ENCODE results near the gene TAF4. TPM values are rescaled to one million over a fixed set of nuclear protein-coding genes. Genes with fewer than 3 reads are reported as not detected.

TAF4 gene
- total RNA-seq, 3 donors from 2014 or later: 11.1 to 13.0 (median 12.7) TPM

DNA sequence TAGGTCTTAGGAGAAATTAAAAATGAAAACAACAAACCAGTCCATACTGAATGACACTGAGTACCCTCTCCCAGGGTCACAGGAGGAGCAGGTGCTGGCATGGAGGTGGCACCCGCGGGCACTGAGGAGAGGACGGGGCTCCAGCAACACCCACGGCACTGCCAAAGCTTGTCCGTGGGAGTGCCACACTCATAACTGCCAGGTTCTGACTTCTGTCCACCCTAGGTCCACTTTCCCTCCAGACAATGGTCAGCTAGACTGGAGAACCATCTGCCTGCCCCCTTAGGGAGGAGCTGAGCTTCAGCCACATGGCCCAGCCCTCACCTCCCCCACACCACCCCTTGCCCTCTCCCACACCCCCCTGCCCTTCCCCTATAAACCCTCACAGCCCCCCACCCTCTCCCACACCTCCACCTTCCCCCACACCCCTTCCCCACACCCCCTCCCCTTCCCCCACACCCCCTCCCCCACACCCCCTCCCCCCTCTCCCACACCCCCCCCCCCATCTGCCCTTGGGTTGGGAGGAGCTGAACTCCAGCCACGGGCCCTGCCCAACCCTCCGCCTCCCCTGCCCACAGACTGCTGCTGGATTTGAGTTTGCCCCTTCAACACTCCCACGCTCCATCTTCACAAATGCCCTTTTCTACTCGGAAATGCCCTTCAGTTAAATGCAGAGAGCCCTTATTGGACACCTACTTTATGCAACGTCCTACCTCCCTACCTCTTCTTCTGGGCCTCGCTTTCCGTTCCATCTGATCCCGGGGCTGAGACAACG, 129.6 kb downstream of the TAF4 start:
- Histone ChIP-seq H3K9me3 (no peaks in the 10 kb centered on the region), H3K4me1 (no peaks in the 10 kb centered on the region), H3K27ac (no peak overlapping the region), H3K4me3 (no peak overlapping the region), H3K36me3 (no peaks in the 10 kb centered on the region), H3K27me3 (no peaks in the 10 kb centered on the region)
- TF ChIP-seq POLR2A (IDR thresholded peaks at IDR 0.05) (no peak), POLR2AphosphoS5 (IDR thresholded peaks at IDR 0.05) (no peak)
- TF ChIP-seq, protein P1, sequence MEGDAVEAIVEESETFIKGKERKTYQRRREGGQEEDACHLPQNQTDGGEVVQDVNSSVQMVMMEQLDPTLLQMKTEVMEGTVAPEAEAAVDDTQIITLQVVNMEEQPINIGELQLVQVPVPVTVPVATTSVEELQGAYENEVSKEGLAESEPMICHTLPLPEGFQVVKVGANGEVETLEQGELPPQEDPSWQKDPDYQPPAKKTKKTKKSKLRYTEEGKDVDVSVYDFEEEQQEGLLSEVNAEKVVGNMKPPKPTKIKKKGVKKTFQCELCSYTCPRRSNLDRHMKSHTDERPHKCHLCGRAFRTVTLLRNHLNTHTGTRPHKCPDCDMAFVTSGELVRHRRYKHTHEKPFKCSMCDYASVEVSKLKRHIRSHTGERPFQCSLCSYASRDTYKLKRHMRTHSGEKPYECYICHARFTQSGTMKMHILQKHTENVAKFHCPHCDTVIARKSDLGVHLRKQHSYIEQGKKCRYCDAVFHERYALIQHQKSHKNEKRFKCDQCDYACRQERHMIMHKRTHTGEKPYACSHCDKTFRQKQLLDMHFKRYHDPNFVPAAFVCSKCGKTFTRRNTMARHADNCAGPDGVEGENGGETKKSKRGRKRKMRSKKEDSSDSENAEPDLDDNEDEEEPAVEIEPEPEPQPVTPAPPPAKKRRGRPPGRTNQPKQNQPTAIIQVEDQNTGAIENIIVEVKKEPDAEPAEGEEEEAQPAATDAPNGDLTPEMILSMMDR (IDR thresholded peaks at IDR 0.05): no peak
- intact Hi-C loops (cut with DNase I; ENCODE audit: low total_unique reads): no loop called here
- peak in 1 of 2 donors; percentile 28 for DNase-seq (ENCODE audit: low spot score in 2 of 2)

DNA sequence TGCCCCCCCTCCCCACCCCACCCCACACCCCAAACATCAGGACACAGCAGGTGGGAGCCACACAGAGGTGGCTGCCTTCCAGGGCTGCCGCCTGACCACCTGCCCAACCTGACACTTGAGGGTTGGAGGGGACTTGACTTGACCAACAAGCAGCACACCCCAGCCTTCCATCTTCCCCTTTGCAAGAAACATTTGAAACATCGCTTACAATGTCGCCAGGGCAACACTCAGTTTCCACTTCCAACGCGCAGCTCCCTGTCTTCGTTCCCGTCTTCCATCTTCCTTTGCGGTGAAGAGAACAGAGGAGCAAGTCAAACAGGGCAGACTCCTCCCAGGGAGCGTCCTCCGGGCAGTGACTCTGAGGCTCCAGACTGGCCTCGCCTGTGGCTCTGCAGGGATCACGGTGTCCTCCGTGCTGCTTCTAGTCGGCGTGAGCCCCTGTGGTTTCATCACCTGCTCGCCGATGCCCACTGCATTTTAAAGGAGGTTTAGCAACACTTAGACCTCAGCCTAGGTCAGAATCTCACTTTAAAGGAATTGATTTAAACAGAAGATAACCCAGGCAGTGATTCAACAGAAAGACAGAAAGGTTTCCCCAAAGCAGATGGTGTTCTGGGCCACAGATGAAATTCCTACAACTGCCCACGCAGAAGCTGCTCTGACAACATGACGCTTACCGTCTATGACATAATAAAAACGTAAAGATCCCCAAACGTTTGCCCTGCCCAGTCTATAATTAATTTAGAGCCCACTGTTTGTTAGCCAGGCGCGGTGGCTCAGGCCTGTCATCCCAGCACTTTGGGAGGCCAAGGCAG, 130.8 kb downstream of the TAF4 start:
- intact Hi-C loops (cut with DNase I; ENCODE audit: low total_unique reads): no loop called here
- H3K27ac ChIP-seq: no peak overlapping the region
- H3K27me3 ChIP-seq: no peaks in the 10 kb centered on the region
- H3K4me3 ChIP-seq: no peak overlapping the region
- no peaks in the 10 kb centered on the region for H3K36me3 ChIP-seq
- peaks cover 0 to under 1% of the 10 kb centered on the region in 2 donors for H3K9me3 ChIP-seq
- no peak for TF ChIP-seq POLR2AphosphoS5 (IDR thresholded peaks at IDR 0.05)
- TF ChIP-seq, protein P1 (IDR thresholded peaks at IDR 0.05): no peak
- no peak for TF ChIP-seq POLR2A (IDR thresholded peaks at IDR 0.05)
- peak in 1 of 2 donors; percentile 50 for DNase-seq (ENCODE audit: low spot score in 2 of 2)
- H3K4me1 ChIP-seq: no peaks in the 10 kb centered on the region

GRCh38 chr20:61933951-61934715, 131.5 kb downstream of the TAF4 start:
- Histone ChIP-seq H3K9me3 (peaks cover 0 to 6% of the 10 kb centered on the region in 2 donors), H3K27ac (no peak overlapping the region), H3K36me3 (no peaks in the 10 kb centered on the region), H3K4me1 (no peaks in the 10 kb centered on the region), H3K27me3 (no peaks in the 10 kb centered on the region), H3K4me3 (no peak overlapping the region)
- intact Hi-C loops (cut with DNase I; ENCODE audit: low total_unique reads): no loop called here
- no peak for TF ChIP-seq POLR2AphosphoS5 (IDR thresholded peaks at IDR 0.05)
- TF ChIP-seq POLR2A (IDR thresholded peaks at IDR 0.05): no peak
- TF ChIP-seq, protein P1 (IDR thresholded peaks at IDR 0.05): no peak
- peak in 1 of 2 donors; percentile 39 for DNase-seq (ENCODE audit: low spot score in 2 of 2)

DNA sequence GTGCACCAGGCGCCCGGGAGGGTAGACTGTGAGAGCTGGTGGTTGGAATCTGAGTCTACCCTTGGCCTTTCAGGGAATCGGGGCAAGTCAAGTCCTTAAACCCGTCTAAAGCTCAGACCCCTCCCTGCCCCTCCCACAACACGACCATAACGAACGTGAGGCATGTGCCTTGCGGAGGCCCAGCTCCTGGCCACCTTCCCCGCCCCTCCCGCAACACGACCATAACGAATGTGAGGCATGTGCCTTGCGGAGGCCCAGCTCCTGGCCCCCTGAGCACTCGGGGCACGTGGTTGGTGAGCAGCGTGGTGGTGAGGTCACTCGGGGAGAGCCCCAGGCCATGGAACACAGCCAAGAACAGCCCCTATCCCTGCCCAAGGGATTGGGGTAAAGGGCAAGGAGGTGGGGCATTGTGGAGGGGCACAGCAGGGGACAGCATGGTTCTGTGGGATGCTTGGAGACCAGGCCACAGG, 132.2 kb downstream of the TAF4 start:
- Histone ChIP-seq H3K27me3 (no peaks in the 10 kb centered on the region), H3K36me3 (no peaks in the 10 kb centered on the region), H3K9me3 (peaks cover 0 to 6% of the 10 kb centered on the region in 2 donors), H3K4me3 (no peak overlapping the region), H3K4me1 (no peaks in the 10 kb centered on the region), H3K27ac (no peak overlapping the region)
- intact Hi-C loops (cut with DNase I; ENCODE audit: low total_unique reads): no loop called here
- DNase-seq (ENCODE audit: low spot score in 2 of 2): peak in 1 of 2 donors; percentile 27
- no peak for TF ChIP-seq POLR2A (IDR thresholded peaks at IDR 0.05)
- no peak for TF ChIP-seq POLR2AphosphoS5 (IDR thresholded peaks at IDR 0.05)
- TF ChIP-seq, protein P1 (IDR thresholded peaks at IDR 0.05): no peak
